ENCODE results near the gene ADH7. TPM values are rescaled to one million over a fixed set of nuclear protein-coding genes. Genes with fewer than 3 reads are reported as not detected.

ADH7 gene
- polyA plus RNA-seq, 3 donors, result not detected

- WGBS (ENCODE audit: insufficient coverage), result no CpG with 5 or more reads among the region's 1 CpG
- H3K36me3 Mint-ChIP-seq, result no peaks in the 10 kb centered on the region
- Histone ChIP-seq H2AFZ (ENCODE audit: insufficient read depth, low read depth, low read length, poor library complexity, severe bottlenecking) (no peak overlapping the region), H3K4me1 (ENCODE audit: control insufficient read depth in 1 of 2, insufficient read depth in 2 of 2, low read length in 2 of 2) (no peaks in the 10 kb centered on the region), H4K20me1 (ENCODE audit: insufficient read depth, low read length) (no peaks in the 10 kb centered on the region), H3K27ac (ENCODE audit: low read depth in 1 of 2, low read length in 2 of 2) (no peak overlapping the region), H3K27me3 (ENCODE audit: control insufficient read depth in 2 of 2, insufficient read depth in 2 of 2, low read length in 2 of 2) (no peaks in the 10 kb centered on the region), H3K4me3 (replicated peaks in 1 of 3; ENCODE audit: low read depth in 2 of 3, low read length in 3 of 3) (no peak overlapping the region), H3K9me3 (replicated peaks in 1 of 2; ENCODE audit: control insufficient read depth in 1 of 2, insufficient read depth in 1 of 2, low read length in 2 of 2) (no peaks in the 10 kb centered on the region), H3K9ac (ENCODE audit: insufficient read depth, low read length, poor library complexity, severe bottlenecking) (no peak overlapping the region), H3K36me3 (replicated peaks in 1 of 2; ENCODE audit: control insufficient read depth in 1 of 2, insufficient read depth in 2 of 2, low read length in 2 of 2) (no peaks in the 10 kb centered on the region), H3K4me2 (replicated peaks; ENCODE audit: extremely low read depth, low read length, poor library complexity, severe bottlenecking) (no peak overlapping the region), H3K79me2 (ENCODE audit: insufficient read depth, low read length) (no peaks in the 10 kb centered on the region)
- no peak overlapping the region for H3K4me3 Mint-ChIP-seq
- H3K27me3 Mint-ChIP-seq (ENCODE audit: low read depth in 3 of 3), result no peaks in the 10 kb centered on the region
- no peak overlapping the region for H3K27ac Mint-ChIP-seq
- intact Hi-C loops (cut with micrococcal nuclease), result no loop called here
- no peaks in the 10 kb centered on the region for H3K4me1 Mint-ChIP-seq
- DNase-seq, result no peak
- no peak for TF ChIP-seq CTCF (IDR thresholded peaks at IDR 0.05)
- peaks cover 0 to 9% (median 2%) of the 10 kb centered on the region in 7 donors for H3K9me3 Mint-ChIP-seq
These were observed 53.5 kb downstream of the ADH7 start for GRCh38 chr4:99381588-99382175.

DNA sequence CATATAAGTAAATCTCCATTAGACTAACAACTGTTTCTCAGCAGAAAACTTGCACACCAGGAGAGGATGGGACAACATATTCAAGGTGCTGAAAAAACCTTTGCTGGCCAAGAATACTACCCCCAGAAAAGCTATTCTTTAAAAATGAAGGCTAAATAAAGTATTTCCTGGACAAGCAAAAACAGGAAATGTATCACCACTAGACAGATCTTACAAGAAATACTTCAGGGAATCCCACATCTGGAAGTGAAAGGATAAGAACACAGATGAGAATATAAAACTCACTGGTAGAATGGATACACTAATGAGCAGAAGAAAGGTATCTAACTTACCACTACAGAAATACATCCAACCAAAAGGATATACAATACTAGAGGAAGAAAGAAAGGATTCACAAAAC lies 55.6 kb downstream of the ADH7 start:
- no peak for DNase-seq
- no peak overlapping the region for H2AFZ ChIP-seq (ENCODE audit: insufficient read depth, low read depth, low read length, poor library complexity, severe bottlenecking)
- no peaks in the 10 kb centered on the region for H3K79me2 ChIP-seq (ENCODE audit: insufficient read depth, low read length)
- intact Hi-C loops (cut with micrococcal nuclease), result no loop called here
- H3K4me1 Mint-ChIP-seq, result no peaks in the 10 kb centered on the region
- no peaks in the 10 kb centered on the region for H3K36me3 Mint-ChIP-seq
- H3K27ac Mint-ChIP-seq, result no peak overlapping the region
- no peak overlapping the region for H3K4me3 Mint-ChIP-seq
- no peaks in the 10 kb centered on the region for H3K27me3 ChIP-seq (ENCODE audit: control insufficient read depth in 2 of 2, insufficient read depth in 2 of 2, low read length in 2 of 2)
- H3K4me1 ChIP-seq (ENCODE audit: control insufficient read depth in 1 of 2, insufficient read depth in 2 of 2, low read length in 2 of 2), result no peaks in the 10 kb centered on the region
- no peak overlapping the region for H3K4me3 ChIP-seq (replicated peaks in 1 of 3; ENCODE audit: low read depth in 2 of 3, low read length in 3 of 3)
- no peak overlapping the region for H3K4me2 ChIP-seq (replicated peaks; ENCODE audit: extremely low read depth, low read length, poor library complexity, severe bottlenecking)
- no peak overlapping the region for H3K9ac ChIP-seq (ENCODE audit: insufficient read depth, low read length, poor library complexity, severe bottlenecking)
- no peak for TF ChIP-seq CTCF (IDR thresholded peaks at IDR 0.05)
- H4K20me1 ChIP-seq (ENCODE audit: insufficient read depth, low read length), result no peaks in the 10 kb centered on the region
- H3K27me3 Mint-ChIP-seq (ENCODE audit: low read depth in 3 of 3), result peaks cover 0 to 2% (median 0%) of the 10 kb centered on the region in 3 donors
- H3K27ac ChIP-seq (ENCODE audit: low read depth in 1 of 2, low read length in 2 of 2), result no peak overlapping the region
- H3K9me3 Mint-ChIP-seq, result peaks cover 0 to 18% (median 9%) of the 10 kb centered on the region in 7 donors
- H3K36me3 ChIP-seq (replicated peaks in 1 of 2; ENCODE audit: control insufficient read depth in 1 of 2, insufficient read depth in 2 of 2, low read length in 2 of 2), result no peaks in the 10 kb centered on the region
- H3K9me3 ChIP-seq (replicated peaks in 1 of 2; ENCODE audit: control insufficient read depth in 1 of 2, insufficient read depth in 1 of 2, low read length in 2 of 2), result peaks cover 0 to 6% of the 10 kb centered on the region in 2 donors
